ENCODE data around the gene FAM76B. TPM values are rescaled to one million over a fixed set of nuclear protein-coding genes. Genes with fewer than 3 reads are reported as not detected.

Gene FAM76B
- total and polyA plus RNA-seq, 2 of the 13 experiments (the other 11 are each of a cell fraction or from before 2014, with no cell fraction given) = 20.2 to 24.2 TPM

GRCh38 chr11:95789506-95790122 is at the start of gene FAM76B (continued):
- peak; percentile 92 for TF ChIP-seq ZNF687 (CRISPR knock-in tag; IDR thresholded peaks at IDR 0.05)
- TF ChIP-seq PHF8 (CRISPR knock-in tag; IDR thresholded peaks at IDR 0.05) = peak; percentile 89
- peak; percentile 48; the same call in 1 of the 2 replicates for TF ChIP-seq MEF2D (CRISPR knock-in tag; IDR thresholded peaks at IDR 0.05)
- TF ChIP-seq TAF1 (CRISPR knock-in tag; IDR thresholded peaks at IDR 0.05) = peak; percentile 81
- peak; percentile 28; the same call in 1 of the 2 replicates for TF ChIP-seq SKIL (CRISPR knock-in tag; IDR thresholded peaks at IDR 0.05; ENCODE audit: borderline replicate concordance)
- no peak for TF ChIP-seq HNF1A (IDR thresholded peaks at IDR 0.05; ENCODE audit: low read depth)
- 0 out of 2 replicates have a peak, but pooled peaks have one; percentile 71 for TF ChIP-seq HNF1A (CRISPR knock-in tag; IDR thresholded peaks at IDR 0.05; ENCODE audit: borderline replicate concordance)
- no peak; the same call in 1 of the 2 replicates for TF ChIP-seq HMG20A (CRISPR knock-in tag; IDR thresholded peaks at IDR 0.05; ENCODE audit: borderline replicate concordance)
- peak; percentile 80 to 87 for TF ChIP-seq HMGXB4 (CRISPR knock-in tag; IDR thresholded peaks at IDR 0.05; ENCODE audit: borderline replicate concordance in 1 of 2, low read depth in 1 of 2)
- peak; percentile 97 for TF ChIP-seq ELF1 (CRISPR knock-in tag; IDR thresholded peaks at IDR 0.05)
- no peak for TF ChIP-seq SP1 (IDR thresholded peaks at IDR 0.05)
- TF ChIP-seq SP1 (CRISPR knock-in tag; IDR thresholded peaks at IDR 0.05) = peak; percentile 94
- no peak for TF ChIP-seq GTF2F1 (IDR thresholded peaks at IDR 0.05; ENCODE audit: low read length)
- no peak for TF ChIP-seq RNF219 (CRISPR knock-in tag; IDR thresholded peaks at IDR 0.05)
